ENCODE measurements around the gene IBTK. TPM values are rescaled to one million over a fixed set of nuclear protein-coding genes. Genes with fewer than 3 reads are reported as not detected.

IBTK gene
- total and polyA plus RNA-seq, 2 of the 8 experiments (the other 6 are each of a cell fraction or from before 2014, with no cell fraction given), result 4.6 to 24.2 TPM

- H4K5ac ChIP-seq (ENCODE audit: insufficient read length, low read depth, low read length), result no peak overlapping the region
- no peak for DNase-seq (ENCODE audit: low read depth in 1 of 2, low spot score in 2 of 2)
These were observed 23.5 kb upstream of the IBTK start for GRCh38 chr6:82270881-82271635.

More at GRCh38 chr6:82270881-82271635, 23.5 kb upstream of the IBTK start:
- H4K20me1 ChIP-seq (replicated peaks in 1 of 2; ENCODE audit: control insufficient read depth in 1 of 2, insufficient read depth in 2 of 2, low read length in 2 of 2), result no peaks in the 10 kb centered on the region
- ChIA-PET CTCF (ENCODE audit: partially characterized antibody) (interaction anchor here (0.6 to 5.7 kb wide), 45 partner anchors 9 to 911 kb away, joined by 3 to 33 read pairs (median 4); partner anchors contain the start of genes IBTK, TPBG and UBE3D), POLR2A (ENCODE audit: partially characterized antibody) (no interaction called here)
- no peak for FAIRE-seq
- H3K23me2 ChIP-seq (ENCODE audit: low read depth, low read length), result no peaks in the 10 kb centered on the region
- H3K4me3 ChIP-seq (ENCODE audit: extremely low read depth in 1 of 4, insufficient read depth in 2 of 4, low read depth in 3 of 4, low read length in 4 of 4), result no peak overlapping the region
- no peak overlapping the region for H3K4me2 ChIP-seq (ENCODE audit: insufficient read depth in 1 of 2, low read depth in 2 of 2, low read length in 2 of 2)
- no peaks in the 10 kb centered on the region for H3K79me2 ChIP-seq (ENCODE audit: control insufficient read depth in 1 of 2, insufficient read depth in 2 of 2, low read length in 2 of 2)
- H3K23ac ChIP-seq (ENCODE audit: insufficient read length), result no peak overlapping the region
- 68% methylated on average over 6 of the region's 6 CpGs; no CpG with 5 or more reads in 1 of the 2 experiments for WGBS, 2 experiments (ENCODE audit: extremely low coverage in 1 of 2, insufficient coverage in 1 of 2, insufficient read length in 1 of 2, insufficient replicate concordance in 2 of 2, low coverage in 1 of 2, low lambda C conversion rate in 2 of 2, missing lambda C conversion rate in 1 of 2)
- no peak overlapping the region for H3K4ac ChIP-seq (replicated peaks; ENCODE audit: insufficient read length, low read depth, low read length)
- no peak overlapping the region for H3K56ac ChIP-seq (replicated peaks; ENCODE audit: insufficient read length, low read depth, low read length)
- no peak overlapping the region for H2BK12ac ChIP-seq (ENCODE audit: low read depth, low read length)
- H3K27me3 ChIP-seq (replicated peaks in 1 of 4; ENCODE audit: control insufficient read depth in 3 of 4, extremely low read depth in 1 of 4, insufficient read depth in 3 of 4, low read length in 3 of 4), result no peaks in the 10 kb centered on the region
- H2AK5ac ChIP-seq (ENCODE audit: low read depth, low read length), result no peak overlapping the region
- TF ChIP-seq EZH2 (IDR thresholded peaks at IDR 0.05; ENCODE audit: low read depth, low read length, severe bottlenecking) (no peak), RAD21 (IDR thresholded peaks at IDR 0.05 in 1 of 2, conservative IDR thresholded peaks at IDR 0.05 in 1 of 2; ENCODE audit: low read depth in 2 of 2, low read length in 2 of 2) (peak; percentile 75 to 78), CTCF (IDR thresholded peaks at IDR 0.05; ENCODE audit: control extremely low read depth in 1 of 3, insufficient read depth in 1 of 3, low read depth in 1 of 3, low read length in 3 of 3) (peak in 2 of 3 experiments; percentile 36 to 55; a peak in 2 of 4 replicates), HDAC2 (IDR thresholded peaks at IDR 0.05; ENCODE audit: borderline replicate concordance in 1 of 2, low read depth in 2 of 2, low read length in 2 of 2) (no peak)
- no peak overlapping the region for H2AFZ ChIP-seq (ENCODE audit: low read length)
- H2BK15ac ChIP-seq (ENCODE audit: low read length), result no peak overlapping the region
- no peak overlapping the region for H3K9ac ChIP-seq (replicated peaks in 1 of 4; ENCODE audit: extremely low read depth in 1 of 4, low read depth in 3 of 4, low read length in 3 of 4)
- no peak overlapping the region for H2BK120ac ChIP-seq (replicated peaks; ENCODE audit: low read depth, low read length)
- H4K91ac ChIP-seq (replicated peaks; ENCODE audit: insufficient read length, low read length), result no peak overlapping the region
- no peak overlapping the region for H3K27ac ChIP-seq (ENCODE audit: low read depth, low read length)
- no peaks in the 10 kb centered on the region for H3K79me1 ChIP-seq (ENCODE audit: low read depth, low read length)
- no peaks in the 10 kb centered on the region for H3K9me3 ChIP-seq (ENCODE audit: insufficient read depth in 2 of 2, low read depth in 1 of 2, low read length in 1 of 2)
- no peak overlapping the region for H4K8ac ChIP-seq (ENCODE audit: extremely low read depth, insufficient read depth, low read length)
- H2BK5ac ChIP-seq (ENCODE audit: low read depth, low read length), result no peak overlapping the region
- no peak overlapping the region for H3K18ac ChIP-seq (ENCODE audit: extremely low read depth, low read length)
- H3K4me1 ChIP-seq (replicated peaks in 1 of 4; ENCODE audit: control insufficient read depth in 3 of 4, insufficient read depth in 4 of 4, low read length in 3 of 4), result peaks cover 0 to 7% (median 0%) of the 10 kb centered on the region in 4 experiments; a peak in 1 of 7 replicates
- H3K36me3 ChIP-seq (ENCODE audit: control insufficient read depth in 2 of 4, insufficient read depth in 4 of 4, low read length in 3 of 4), result no peaks in the 10 kb centered on the region
- H3K14ac ChIP-seq (ENCODE audit: insufficient read length), result no peak overlapping the region
- H2BK20ac ChIP-seq (ENCODE audit: low read length), result no peak overlapping the region

Data from H1 (cell line).